ENCODE measurements around the gene CCDC12.

DNA sequence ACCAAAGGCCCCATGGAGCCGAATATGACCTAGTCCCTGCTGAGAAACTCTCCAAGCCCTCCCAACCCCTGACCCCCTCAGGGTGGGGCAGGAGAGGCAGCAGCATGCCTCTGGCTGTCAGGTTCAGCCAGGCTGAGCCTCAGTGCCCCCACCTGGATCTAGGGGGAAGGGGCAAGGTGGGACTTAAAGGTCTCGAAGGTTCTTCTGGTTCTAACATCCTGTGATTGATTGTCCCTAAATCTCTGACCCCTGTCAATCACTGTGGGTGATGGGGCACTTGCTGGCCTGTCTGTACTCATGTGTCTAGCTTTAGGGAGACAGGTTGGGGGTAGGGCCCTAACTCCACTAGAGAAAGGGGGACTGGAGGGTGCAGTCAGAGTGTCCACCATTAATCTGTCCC, 16.7 kb upstream of the CCDC12 start:
- TF ChIP-seq CTCF (IDR thresholded peaks at IDR 0.05) = no peak
- no peak for TF ChIP-seq POLR2A (IDR thresholded peaks at IDR 0.05)

Measured in uterus (tissue), 2 donors.